Glomerular endothelial cell (primary cell): ENCODE data around the gene BSND. TPM values are rescaled to one million over a fixed set of nuclear protein-coding genes. Genes with fewer than 3 reads are reported as not detected.

ENCODE experiments used
- DNase-seq: peaks from one replicate; pipeline ENCODE4 v3.0.0-alpha.2; 2011; ENCODE audit warnings: low read depth, low spot score; ENCODE audit errors: extremely low read depth
- total RNA-seq: library from RNA; depleted of rRNA; stranded (reverse); fragments of >200 nt; gene quantifications from 2 replicates; pipeline ENCODE4 v1.2.3, GENCODE V29; 2015

BSND gene
- total RNA-seq, 1 donor from 2014 or later = not detected

DNA sequence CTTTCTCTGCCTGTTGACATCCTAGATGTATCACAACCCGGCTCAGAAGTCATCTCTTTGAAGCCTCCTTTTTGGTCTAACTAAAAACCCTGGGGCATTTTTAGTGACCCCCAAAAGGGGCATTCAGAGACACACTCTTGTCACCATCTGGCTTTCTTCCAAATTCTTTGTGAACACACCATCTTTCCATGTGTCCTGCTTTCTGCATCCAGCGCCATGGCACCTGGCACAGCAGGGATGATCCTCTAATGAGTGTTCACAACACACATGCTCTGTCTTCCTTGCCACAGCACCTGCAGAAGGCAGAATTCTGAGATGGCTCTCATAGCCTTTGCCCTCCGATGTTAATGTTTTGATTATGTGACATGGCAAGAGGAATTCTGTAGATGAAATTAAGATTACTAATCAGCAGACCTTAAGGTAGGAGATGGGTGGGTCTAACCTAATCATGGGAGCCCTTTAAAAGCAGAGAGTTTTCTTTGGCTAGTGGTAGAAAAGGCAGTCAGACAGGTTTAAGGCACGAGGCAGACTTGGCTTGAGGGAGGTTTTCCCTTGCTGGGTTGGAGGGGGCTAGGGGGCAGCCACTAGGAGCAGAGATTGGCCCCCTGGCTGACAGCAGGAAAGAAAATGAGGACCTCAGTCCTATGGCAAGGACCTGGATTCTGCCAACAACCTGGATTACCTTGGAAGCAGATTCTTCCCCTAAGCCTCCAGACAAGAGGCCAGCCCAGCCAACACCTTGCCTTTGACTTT is 23.2 kb upstream of the BSND start:
- no peak for DNase-seq

DNA sequence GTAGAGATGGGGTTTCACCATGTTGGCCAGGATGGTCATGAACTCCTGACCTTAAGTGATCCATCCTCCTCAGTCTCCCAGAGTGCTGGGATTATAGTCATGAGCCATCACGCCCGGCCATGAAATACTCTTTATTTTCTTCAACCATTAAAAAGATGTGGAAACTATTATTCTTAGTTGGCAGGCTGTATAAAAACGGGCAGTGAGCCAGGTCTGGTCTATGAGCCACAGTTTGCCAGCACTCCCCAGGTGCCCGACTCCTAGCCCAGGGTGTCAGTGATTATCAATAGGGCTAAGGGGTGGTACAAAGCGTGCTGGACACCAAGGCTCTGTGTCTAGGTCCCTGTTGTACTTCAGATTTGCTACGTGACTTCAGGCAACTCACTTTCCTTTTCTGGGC is 22.0 kb upstream of the BSND start:
- no peak for DNase-seq

DNA sequence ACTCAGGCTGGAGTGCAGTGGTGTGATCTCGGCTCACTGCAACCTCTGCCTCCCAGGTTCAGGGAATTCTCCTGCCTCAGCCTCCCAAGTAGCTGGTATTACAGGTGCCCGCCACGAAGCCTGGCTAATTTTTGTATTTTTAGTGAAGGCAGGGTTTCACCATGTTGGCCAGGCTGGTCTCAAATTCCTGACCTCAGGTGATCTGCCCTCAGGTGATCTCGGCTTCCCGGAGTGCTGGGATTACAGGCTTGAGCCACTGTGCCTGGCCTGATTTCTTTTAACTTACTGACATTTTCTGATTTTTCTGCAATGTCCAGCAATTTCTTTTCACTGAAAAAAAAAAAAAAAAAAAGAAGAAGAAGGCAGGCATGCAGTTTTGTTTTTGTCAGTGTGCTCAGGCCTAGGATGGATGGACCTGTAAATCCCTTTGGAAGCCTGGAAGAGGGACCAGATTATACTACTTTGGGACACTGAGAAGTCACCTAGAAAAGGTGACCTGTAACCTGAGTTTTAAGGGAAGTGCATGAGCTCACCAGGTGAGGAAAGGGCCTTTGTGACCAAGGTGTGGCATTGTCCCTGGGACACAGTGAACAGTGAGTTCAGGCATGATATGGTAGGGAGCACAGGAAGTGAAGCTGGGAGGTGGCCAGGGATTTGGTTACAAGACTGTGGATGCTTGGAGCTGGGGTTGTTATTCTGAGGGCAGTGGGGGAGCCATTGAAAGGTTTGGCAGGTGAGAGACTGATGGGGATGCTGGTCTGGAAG is 21.0 kb upstream of the BSND start:
- DNase-seq = no peak

DNA sequence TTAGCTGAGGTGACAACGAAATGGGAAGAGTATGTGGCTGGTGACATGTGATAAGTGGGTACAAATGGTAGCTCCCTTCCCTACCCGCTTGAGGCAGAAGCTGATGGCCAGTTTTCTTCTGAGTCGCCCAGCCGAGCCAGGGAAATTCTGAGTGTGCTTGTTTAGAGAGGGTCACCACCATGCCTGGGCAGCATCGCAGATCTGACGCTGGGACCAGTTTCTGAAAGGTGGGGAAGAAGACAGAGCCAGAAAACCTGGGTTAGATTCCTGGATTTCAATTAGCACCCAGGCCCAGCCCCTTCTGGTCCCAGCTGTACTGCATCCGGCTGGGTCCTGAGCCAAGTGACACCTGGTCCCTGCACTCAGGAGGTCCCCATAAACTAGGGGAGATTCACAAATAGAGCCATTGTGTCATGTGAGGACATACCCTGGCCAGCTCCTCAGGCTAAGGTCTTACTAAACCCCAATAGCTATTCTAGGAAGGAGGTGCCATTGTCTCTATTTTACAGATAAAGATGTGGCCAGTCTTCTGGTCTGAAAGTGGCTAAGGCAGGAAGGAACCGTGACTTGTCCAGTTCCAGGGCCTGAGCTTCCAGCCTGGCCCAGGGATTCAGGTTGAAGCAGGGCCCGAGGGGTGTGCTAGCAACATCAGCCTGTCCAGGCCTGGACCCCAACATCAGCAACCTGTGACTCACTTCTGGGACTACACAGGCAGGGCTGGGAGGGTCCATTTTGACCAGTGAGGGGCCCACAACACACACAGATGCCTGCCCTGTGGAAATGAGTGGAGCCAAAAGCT is 20.0 kb upstream of the BSND start:
- DNase-seq = no peak

DNA sequence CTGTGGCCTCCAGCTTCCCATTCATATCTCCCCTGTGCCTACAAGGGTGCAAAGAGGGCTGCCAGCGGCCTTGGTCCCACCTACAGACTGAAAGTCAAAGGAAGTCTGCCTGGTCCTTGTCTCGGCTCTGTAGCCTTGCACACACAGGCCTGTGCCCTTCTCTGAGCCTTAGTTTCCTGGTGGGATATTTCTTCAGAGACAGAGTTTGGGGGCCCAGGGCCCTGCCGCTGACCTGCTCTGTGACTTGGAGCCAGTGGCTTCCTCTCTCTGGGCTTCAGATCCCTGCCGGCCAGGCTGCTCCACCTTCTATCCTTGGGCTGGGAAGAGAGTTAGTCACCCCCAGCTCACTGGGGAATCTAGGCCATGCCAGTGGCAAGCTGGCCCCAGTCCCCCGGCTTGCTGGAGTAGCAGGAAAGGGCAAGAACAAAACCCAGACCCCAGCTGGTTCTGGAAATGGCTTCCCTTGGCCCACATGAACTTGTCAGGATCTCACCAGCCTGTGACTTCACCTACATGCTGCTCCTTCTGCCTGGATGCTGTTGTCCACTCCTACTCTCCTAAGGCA is 19.3 kb upstream of the BSND start:
- no peak for DNase-seq

DNA sequence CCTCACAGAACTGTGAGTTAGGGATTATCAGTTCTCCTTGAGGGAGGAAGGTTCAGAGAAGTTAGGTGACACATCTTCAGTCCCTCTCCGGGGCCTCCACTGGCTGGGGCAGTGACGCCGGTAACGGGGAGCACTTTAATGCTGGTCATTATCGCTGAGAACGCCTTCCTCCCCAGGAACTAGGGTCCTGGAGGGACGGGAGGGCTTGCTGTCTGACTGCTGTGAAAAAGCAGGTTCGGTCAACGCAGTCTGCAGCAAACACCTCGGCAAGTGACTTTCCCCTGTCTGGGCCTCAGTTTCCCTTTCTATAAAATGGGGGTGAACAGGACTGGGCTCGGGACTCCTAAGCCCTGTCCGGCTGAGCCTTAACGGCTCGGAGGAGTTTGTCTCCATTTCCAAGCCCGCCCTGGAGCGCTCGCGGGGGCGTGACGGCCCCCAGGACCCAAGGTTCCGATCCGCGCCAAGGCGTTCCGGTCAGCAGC is 18.6 kb upstream of the BSND start:
- DNase-seq = no peak

DNA sequence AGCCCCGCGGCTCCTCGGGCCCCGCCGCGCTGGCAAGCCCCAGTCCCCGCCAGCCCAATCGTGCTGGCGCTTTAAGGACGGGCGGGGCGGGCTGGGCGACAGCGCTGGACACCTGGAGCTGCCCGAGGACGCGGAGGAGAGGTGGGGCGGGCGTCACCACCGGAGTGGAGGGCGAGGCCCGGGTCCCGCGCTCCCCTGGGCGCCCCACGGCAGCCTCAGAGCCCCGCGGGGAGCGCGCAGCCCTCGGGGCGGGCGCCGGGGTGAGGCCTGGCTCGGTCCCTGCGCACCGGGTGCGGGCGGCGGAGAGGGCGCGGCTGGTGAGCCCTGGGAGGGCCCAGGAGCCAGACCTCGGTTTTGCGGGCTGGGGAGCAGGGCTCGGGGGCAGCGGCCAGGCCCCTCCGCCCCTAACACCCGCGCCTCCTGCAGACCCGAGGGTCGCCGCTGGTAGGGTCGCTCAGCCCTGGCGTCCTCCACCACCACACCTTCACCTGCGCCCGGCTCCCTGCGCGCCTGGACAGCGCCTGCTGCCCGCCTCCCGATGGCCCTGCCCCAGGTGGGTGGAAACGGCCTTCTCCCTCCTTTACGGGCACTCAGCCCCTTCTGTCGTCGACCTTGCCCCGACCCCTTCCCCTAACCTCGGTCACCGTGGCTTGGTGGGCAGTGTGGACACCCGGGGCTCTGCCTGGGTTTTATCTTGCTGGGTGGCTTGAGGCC is 18.0 kb upstream of the BSND start, which contains the start of gene TMEM61:
Gene TMEM61, plus strand, starts transcription at position 101 of the 714 bp plus-strand sequence. Its CDS starts 438 bp downstream, at position 539.
- DNase-seq = no peak

DNA sequence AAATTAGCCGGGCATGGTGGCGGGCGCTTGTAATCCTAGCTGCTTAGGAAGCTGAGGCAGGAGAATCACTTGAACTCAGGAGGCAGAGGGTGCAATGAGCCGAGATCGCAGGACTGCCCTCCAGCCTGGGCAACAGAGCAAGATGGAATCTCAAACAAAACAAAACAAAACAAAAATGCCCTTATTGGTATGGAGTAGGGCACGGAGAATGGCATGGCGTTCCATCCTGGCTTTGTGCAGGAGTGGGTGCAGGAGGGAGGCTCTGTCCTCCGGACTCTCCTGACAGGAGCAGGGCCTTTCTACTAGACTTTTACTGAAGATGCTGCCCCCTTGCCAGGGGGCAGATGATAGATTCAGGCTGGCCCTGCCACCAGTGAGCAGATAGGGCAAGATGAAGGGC is 17.3 kb upstream of the BSND start:
- DNase-seq = no peak

DNA sequence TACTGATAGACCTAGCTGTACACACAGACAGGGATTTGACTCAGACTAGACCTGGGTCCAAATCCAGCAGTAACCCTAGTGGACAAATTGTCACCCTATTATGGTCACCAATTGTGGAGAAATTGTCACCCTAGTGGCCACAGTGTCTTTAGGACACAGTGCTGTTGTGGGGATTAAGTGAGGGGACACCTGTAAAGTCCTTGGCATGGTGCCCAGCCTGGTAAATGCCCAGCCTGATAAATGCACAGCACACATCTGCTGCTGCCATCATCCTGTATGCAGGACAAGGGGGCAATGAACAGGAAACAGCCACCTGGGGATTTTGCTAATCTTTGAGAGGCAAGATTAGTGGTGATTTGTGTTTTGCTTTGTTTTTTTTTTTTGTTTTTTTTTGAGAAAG is 16.0 kb upstream of the BSND start:
- no peak for DNase-seq

DNA sequence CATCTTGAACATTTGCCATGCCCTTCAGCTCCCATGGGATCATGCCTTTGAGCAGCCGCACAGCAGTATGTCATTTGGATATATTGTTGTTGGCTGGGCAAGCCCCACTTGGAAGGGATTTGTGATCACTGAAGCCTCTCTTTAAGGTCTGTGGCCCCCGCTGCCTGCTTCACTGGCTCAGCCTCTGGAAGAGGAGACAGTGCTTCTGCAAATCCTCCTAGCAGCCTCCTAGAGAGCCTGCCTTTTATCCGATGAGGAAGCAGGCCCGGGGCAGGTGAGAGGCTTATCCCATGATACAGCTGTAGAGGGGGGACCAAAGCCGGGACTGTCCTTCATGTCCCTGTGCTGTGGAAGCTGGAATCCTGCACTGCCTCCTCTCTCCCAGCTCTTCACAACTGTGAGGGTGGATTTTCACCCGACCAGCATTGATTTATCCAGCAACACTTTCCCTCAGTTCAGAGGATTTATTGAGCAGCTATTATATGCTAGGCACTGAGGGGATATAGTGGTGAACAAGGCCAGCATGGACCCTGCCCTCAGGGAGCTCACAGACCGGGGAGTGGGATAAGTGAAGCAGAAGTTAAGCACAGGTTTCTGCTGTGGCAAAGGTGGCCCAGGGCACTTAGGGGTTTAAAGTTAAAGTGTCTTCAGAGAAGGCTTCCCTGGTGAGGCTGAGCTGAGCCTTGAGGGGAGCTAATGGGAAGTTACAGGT is 14.4 kb upstream of the BSND start:
- no peak for DNase-seq

DNA sequence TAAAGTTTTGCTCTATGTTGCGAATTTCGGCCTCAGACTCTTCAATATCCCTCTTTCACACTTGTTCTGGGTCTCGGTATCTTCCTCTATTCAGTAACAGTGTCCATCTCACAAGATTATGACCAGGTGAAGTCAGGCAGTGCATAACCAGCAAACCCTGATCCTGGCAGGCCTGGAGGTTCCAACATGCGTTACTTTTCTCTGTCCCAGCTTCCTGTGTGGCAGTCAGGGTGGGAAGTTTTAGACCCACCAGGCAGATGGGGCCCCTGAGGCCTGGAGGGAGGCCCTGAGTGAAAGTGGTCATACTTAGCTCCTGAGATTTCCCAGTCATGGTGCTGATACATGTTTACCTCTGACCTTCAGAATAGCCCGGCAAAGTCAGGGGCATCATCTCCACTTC is 13.2 kb upstream of the BSND start:
- DNase-seq = no peak

DNA sequence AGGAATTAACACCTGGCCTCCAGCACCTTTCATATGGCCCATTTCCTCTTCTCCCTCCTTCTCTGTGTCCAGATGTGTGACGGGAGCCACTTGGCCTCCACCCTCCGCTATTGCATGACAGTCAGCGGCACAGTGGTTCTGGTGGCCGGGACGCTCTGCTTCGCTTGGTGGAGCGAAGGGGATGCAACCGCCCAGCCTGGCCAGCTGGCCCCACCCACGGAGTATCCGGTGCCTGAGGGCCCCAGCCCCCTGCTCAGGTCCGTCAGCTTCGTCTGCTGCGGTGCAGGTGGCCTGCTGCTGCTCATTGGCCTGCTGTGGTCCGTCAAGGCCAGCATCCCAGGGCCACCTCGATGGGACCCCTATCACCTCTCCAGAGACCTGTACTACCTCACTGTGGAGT is 12.7 kb upstream of the BSND start:
- no peak for DNase-seq

DNA sequence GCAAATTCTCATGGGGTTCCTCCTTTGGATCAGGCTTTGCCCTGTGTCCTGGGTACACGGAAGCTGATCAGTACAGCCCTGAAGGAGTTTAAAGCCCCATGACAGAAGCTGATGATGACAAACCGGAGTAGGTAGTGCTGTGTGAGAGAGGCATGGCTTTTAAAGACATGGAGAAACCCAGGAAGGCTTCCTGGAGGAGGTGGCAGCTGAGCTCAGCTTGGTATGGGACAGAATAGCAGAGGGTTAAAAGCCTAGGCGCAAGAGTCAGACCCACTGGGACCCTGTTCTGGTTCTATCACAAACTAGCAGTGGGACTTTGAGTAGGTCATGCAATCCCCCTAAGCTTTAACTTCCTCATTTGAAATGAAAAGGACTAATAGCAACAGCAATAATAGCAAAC is 12.2 kb upstream of the BSND start:
- no peak for DNase-seq

DNA sequence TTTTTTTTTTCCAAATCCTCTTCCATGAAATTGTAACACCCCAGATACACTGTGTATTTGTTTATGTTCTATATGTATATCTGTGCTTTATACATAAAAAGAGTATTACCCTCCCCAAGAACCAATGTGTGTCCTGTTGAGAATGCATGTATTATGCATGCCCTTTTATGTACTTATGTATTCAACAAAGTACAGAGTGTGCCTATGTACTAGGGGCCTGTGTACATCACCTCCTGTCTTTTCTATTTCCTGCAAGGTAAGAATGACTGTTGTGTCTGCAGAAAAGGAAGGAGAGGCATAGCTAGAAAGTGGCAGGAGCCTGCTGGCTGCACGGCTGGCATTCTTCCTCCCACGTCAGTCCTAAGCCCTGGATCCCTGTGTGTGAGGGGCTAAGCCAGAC is 11.3 kb upstream of the BSND start:
- DNase-seq = no peak

DNA sequence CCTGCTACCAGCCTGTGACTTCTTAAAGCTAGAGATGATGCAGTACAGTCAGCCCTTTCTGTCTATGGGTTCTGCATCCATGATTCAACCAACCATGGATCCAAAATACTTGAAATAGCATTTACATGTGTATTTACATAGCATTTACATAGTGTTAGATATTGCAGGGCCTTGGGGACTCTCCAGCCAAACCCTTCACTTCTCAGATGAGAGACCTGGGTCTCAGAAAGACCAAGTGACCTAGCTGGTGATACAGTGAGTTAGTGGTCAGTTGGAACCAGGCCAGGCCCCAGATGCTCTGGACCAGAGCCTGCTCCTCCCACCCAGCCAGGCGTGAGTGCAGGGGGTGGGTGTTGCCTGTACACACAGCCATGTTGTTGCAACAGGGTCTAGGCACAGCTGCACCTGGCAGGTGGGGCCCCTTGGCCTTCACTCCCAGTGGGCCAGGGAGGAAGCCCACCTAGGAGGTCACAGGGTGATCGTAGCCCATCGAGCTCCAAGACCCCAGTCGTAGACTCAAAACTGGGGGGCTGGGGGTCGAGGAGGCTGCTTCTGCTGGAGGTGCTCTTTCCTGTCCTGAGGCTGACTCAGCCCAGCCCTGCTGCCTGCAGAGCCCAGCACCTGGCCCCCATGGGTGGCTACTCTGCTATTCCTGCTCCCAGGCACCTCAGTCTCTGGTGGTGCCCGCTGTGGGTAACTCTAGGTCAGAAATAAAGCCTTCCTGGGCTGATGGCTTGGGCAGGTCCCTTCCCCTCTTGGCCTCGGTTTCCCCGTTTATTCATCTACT is 10.6 kb upstream of the BSND start:
- DNase-seq = no peak

DNA sequence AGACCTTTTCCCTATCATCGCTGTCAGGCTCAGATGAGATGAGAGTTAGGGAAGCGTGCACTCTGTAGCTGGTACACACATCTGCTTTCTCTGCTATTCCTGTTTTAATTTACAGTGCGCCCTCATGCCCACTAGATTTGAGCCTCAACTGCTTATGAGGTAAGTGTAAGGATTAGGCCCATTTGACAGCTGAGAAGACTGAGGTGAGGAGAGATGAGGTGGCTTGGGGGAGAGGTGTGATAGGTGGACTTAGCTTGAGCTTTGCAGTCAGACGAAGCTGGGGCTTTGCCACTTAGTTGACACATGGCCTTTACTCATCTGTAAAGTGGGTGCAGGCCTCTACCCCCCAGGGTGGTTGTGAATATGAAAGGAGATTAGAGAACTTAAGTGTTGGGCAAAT is 9.8 kb upstream of the BSND start:
- DNase-seq = no peak

DNA sequence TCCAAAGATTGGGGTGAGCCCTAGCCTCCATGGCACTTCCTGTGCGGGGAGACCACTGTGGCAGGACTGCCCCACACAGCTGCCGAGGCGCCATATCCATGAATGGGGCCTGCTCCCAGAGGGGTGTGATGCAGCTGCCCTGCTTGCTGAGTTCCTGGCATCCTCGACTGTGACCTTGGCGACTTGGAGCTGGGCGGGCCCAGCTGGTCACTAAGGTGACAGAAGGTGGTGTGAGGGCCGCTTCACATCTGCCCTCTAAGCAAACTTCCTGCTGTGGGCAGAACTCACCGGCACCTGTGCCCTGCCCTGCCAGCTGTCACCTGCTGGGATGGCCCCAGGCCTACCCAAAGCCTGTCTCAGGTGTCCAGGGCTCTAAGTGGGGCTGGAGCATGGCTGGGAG is 9.3 kb upstream of the BSND start:
- no peak for DNase-seq

DNA sequence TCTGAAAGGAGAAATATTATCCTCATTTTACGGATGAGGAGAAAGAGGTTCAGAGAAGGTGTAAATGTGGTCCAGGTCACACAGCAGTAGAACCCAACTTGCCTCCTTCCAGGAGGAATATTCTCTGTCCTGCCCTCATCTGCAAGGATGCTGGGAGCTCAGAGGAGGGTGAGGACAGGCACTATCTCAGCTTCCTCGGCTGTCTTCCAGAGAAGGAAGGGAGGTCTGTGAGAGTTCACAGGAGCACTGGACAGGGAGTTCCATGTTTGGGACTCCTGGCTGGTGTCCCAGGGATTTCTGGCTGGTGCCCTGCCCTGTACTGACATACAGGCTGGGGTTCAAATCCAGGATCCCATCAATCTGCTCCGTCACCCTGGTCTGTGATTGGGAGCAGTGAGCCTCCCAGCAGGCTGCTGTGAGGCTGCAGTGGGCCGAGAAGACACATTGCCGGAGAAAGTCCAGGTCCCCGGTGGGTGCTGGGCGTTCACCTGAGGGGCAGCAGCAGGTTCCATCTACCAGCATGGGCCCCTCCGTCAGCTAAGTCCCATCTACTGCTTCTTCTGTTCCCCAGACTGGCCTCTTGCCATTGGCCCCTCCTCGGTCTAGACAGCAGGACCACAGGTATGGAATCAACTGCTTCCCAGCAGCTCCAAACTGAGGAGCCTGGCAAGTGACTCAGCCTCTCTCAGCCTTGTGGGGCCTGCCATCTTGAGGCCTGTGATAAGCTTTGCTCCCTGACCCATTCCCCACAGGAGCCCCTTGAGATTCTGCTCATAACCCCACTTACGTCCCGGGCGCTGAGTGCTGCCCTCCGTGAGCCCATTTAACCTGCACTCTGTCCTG is 8.5 kb upstream of the BSND start:
- DNase-seq = no peak
